ENCODE results near the gene LRRC46. TPM values are rescaled to one million over a fixed set of nuclear protein-coding genes. Genes with fewer than 3 reads are reported as not detected.

Gene LRRC46
- total and polyA plus RNA-seq, 2 of the 13 experiments (the other 11 are each of a cell fraction or from before 2014, with no cell fraction given) = 0.09 TPM

DNA sequence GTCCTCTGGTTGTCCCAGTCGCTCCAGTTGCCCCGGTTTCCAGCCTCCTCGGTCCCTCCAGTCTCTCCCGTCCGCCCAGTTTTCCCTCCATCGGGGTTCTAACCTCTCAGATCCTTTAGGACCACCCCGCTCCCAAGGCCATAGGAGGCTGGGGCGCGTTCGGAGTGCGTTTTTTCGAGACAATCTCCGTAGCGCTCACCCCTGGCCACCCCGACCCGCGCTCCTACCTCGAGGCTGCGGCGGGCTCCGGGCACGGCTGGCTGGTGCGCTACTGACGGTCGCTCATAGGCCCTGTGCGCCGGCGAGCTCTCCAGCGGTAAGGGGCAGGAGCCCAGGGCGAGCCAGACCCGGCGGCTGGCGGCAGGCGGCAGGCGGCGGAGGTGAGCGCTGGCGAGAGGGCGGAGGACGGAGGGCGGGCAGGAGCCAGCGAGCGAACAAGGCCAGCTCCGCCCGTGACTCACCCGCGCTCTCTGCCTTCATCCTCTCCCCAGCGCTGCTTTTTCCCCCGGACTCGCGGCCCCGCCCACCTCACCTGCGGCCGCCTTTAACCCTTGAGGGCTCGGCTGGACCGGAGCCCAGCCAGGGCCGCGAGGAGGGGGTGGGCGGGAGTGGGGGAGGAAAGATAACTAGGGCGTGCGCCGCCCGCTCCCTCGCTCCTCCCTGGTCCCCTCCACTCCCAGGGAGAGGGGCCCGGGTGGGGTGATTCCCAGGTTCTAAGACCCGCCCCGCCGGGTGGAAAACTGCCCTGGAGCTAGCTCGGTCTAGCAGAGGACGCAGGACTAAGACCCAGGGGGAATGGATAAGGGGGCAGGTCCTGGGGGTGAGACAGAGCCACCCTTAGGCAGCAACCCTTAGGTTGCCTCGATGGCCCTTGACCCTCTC lies 19.5 kb downstream of the LRRC46 start, which contains the start of gene SP6 (continued):
- no peak for TF ChIP-seq GMEB2 (CRISPR knock-in tag; IDR thresholded peaks at IDR 0.05; ENCODE audit: low read depth)
- TF ChIP-seq NR2F2 (IDR thresholded peaks at IDR 0.05; ENCODE audit: borderline replicate concordance, low read depth) = no peak
- peak; percentile 44; the same call in 1 of the 2 replicates for TF ChIP-seq ZSCAN9 (CRISPR knock-in tag; IDR thresholded peaks at IDR 0.05; ENCODE audit: borderline replicate concordance)
- TF ChIP-seq RXRA (CRISPR knock-in tag; IDR thresholded peaks at IDR 0.05) = peak; percentile 58; the same call in 1 of the 2 replicates
- no peak for TF ChIP-seq ZSCAN5A (CRISPR knock-in tag; IDR thresholded peaks at IDR 0.05; ENCODE audit: borderline replicate concordance)
- TF ChIP-seq PRPF4 (IDR thresholded peaks at IDR 0.05; ENCODE audit: low read depth, low read length, poor library complexity, severe bottlenecking) = no peak
- no peak for TF ChIP-seq ZNF639 (CRISPR knock-in tag; conservative IDR thresholded peaks at IDR 0.05)
- TF ChIP-seq FOXP1 (IDR thresholded peaks at IDR 0.05) = no peak
- TF ChIP-seq FOXP1 (CRISPR knock-in tag; IDR thresholded peaks at IDR 0.05) = no peak
- TF ChIP-seq ZNF547 (CRISPR knock-in tag; IDR thresholded peaks at IDR 0.05) = peak; percentile 69; the same call in 1 of the 2 replicates
- no peak for TF ChIP-seq FOXA1 (IDR thresholded peaks at IDR 0.05)
- TF ChIP-seq FOXA1 (CRISPR knock-in tag; IDR thresholded peaks at IDR 0.05) = no peak
- TF ChIP-seq NFATC3 (CRISPR knock-in tag; IDR thresholded peaks at IDR 0.05) = no peak
- no peak for TF ChIP-seq ZBTB20 (CRISPR knock-in tag; IDR thresholded peaks at IDR 0.05; ENCODE audit: borderline replicate concordance, low read depth)
- 0 out of 2 replicates have a peak, but pooled peaks have one; percentile 17 for TF ChIP-seq HMG20B (CRISPR knock-in tag; conservative IDR thresholded peaks at IDR 0.05)
- TF ChIP-seq, protein P1, sequence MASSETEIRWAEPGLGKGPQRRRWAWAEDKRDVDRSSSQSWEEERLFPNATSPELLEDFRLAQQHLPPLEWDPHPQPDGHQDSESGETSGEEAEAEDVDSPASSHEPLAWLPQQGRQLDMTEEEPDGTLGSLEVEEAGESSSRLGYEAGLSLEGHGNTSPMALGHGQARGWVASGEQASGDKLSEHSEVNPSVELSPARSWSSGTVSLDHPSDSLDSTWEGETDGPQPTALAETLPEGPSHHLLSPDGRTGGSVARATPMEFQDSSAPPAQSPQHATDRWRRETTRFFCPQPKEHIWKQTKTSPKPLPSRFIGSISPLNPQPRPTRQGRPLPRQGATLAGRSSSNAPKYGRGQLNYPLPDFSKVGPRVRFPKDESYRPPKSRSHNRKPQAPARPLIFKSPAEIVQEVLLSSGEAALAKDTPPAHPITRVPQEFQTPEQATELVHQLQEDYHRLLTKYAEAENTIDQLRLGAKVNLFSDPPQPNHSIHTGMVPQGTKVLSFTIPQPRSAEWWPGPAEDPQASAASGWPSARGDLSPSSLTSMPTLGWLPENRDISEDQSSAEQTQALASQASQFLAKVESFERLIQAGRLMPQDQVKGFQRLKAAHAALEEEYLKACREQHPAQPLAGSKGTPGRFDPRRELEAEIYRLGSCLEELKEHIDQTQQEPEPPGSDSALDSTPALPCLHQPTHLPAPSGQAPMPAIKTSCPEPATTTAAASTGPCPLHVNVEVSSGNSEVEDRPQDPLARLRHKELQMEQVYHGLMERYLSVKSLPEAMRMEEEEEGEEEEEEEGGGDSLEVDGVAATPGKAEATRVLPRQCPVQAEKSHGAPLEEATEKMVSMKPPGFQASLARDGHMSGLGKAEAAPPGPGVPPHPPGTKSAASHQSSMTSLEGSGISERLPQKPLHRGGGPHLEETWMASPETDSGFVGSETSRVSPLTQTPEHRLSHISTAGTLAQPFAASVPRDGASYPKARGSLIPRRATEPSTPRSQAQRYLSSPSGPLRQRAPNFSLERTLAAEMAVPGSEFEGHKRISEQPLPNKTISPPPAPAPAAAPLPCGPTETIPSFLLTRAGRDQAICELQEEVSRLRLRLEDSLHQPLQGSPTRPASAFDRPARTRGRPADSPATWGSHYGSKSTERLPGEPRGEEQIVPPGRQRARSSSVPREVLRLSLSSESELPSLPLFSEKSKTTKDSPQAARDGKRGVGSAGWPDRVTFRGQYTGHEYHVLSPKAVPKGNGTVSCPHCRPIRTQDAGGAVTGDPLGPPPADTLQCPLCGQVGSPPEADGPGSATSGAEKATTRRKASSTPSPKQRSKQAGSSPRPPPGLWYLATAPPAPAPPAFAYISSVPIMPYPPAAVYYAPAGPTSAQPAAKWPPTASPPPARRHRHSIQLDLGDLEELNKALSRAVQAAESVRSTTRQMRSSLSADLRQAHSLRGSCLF (CRISPR knock-in tag; IDR thresholded peaks at IDR 0.05; ENCODE audit: borderline replicate concordance) = no peak
- no peak for TF ChIP-seq SRSF9 (IDR thresholded peaks at IDR 0.05; ENCODE audit: borderline replicate concordance, insufficient read depth, low read depth, low read length, poor library complexity, severe bottlenecking)
- TF ChIP-seq ZNF446 (CRISPR knock-in tag; IDR thresholded peaks at IDR 0.05) = no peak
- TF ChIP-seq ZNF816 (CRISPR knock-in tag; IDR thresholded peaks at IDR 0.05; ENCODE audit: borderline replicate concordance) = 0 out of 2 replicates have a peak, but pooled peaks have one; percentile 53
- TF ChIP-seq RFX3 (CRISPR knock-in tag; IDR thresholded peaks at IDR 0.05) = no peak

Data from HepG2 (cell line).